GM21360 (cell line): ENCODE results near the gene KIF2C.
"Not testable (repeated sequence)": the region's sequence is repeated elsewhere in the genome, so short reads cannot be mapped to it uniquely, and the experiment has no call there.

Source experiments
- ATAC-seq: cut with Tn5 transposase; IDR thresholded peaks from one replicate; pipeline ENCODE4 v1.9.1; 2021; ENCODE audit warnings: mild to moderate bottlenecking, moderate library complexity; ENCODE audit not compliant: unreplicated experiment

Gene KIF2C

DNA sequence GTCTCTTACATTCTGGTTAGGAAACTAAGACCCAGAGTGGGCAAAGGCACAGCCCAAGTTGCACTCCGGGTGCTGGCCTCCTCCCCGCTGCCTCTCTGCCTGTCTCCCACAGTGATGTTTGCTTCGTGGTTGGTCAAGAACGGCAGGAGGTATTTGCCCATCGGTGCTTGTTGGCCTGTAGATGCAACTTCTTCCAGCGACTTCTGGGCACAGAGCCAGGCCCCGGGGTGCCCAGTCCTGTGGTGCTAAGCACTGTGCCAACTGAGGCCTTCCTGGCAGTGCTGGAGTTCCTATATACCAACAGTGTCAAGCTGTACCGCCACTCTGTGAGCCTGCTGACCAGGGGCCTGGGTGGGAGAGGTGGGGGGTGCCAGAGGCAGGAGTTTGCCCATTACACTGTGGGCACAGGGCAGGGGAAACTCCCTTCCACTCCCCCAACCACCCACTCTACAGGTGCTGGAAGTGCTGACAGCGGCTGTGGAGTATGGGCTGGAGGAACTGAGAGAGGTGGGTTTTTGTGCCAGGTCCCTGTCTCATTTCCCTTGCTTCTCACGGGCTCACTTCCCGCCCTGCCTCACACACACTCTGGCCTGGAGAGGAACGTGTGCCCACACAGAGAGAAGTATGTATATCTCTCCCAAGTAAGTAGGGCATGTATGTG lies 70.6 kb downstream of the KIF2C start:
- no peak for ATAC-seq

DNA sequence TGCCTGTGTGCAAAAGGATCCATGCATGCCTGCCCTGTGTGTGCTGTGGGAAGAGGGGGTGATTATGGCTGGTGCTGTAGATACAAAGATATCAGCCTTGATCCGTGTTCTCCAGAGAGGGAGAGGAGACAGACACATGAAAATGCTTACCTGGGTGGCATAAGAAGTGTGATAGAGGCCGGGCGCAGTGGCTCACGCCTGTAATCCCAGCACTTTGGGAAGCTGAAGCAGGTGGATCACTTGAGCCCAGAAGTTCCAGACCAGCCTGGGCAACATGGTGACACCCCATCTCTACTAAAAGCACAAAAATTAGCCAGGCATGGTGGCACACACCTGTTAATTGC lies 71.1 kb downstream of the KIF2C start:
- not testable (repeated sequence) for ATAC-seq

GRCh38 chr1:44811234-44811633 lies 71.6 kb downstream of the KIF2C start:
- no peak for ATAC-seq

DNA sequence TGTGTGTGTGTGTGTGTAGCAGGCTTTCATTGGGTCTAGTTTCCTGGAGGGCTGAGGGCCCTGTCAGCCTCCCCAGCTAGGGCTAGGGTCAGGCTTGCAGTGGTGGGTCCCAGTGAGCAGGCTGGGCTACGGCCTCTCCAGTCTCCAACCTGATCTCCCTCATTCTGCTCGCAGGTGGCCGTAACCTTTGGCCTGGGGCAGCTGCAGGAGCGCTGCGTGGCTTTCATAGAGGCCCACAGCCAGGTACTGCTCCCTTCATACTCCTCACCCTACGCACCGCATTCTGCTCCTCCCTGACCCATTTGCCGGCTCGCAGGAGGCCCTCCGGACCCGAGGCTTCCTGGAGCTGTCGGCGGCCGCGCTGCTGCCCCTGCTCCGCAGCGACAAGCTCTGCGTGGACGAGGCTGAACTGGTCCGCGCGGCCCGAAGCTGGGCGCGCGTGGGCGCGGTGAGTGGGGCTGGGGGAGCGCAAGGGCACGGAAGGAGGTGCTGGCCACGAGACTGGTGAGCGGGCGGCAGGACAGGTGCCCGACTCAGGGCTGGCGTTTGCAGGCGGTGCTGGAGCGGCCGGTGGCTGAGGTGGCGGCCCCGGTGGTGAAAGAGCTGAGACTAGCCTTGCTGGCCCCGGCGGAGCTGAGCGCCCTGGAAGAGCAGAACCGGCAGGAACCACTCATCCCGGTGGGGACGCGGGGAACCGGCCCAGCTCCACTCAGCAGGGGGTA lies 73.3 kb downstream of the KIF2C start:
- ATAC-seq: no peak

- not testable (repeated sequence) for ATAC-seq
Observed at GRCh38 chr1:44815926-44816325, 76.3 kb downstream of the KIF2C start.

DNA sequence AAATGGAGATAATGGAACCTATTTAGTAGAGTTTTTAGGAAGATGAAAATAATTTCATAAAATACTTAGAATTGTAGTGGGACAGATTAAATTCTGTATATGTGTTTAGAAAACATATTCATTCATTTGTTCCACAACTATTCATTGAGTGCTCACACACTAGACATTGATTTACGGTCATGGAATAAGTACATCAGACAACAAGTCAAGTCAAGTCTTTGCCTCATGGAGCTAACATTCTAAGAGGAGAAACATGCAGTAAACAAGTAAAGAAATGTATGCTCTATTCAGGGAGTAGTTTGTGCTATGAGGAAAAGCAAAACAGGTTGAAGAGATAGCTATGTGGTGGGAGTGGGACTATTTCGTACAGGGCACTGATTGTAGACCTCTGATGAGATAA lies 77.7 kb downstream of the KIF2C start:
- no peak for ATAC-seq
